MM.1S (cell line): ENCODE measurements around the gene SLC25A25.
"Not testable (repeated sequence)": the region's sequence is repeated elsewhere in the genome, so short reads cannot be mapped to it uniquely, and the experiment has no call there.

Experiments
- EZH2 ChIP-seq: fragments of 300-600 bp; sonication (generic); optimal IDR thresholded peaks from 2 replicates; pipeline ENCODE3; 2017; ENCODE audit warnings: low read depth, mild to moderate bottlenecking, antibody characterized with exemption, low read length, mixed read lengths
- EZH2phosphoT487 ChIP-seq: fragments of 300-600 bp; sonication (generic); IDR thresholded peaks from 2 replicates; pipeline ENCODE4 v1.6.1; 2018; ENCODE audit warnings: antibody characterized with exemption, low read length
- TF ChIP-seq, protein P1 (sequence below): fragments of 300-600 bp; sonication (generic); IDR thresholded peaks from 2 replicates; pipeline ENCODE4 v1.5.1; 2016; ENCODE audit warnings: antibody characterized with exemption, low read length, mixed read lengths

DNA sequence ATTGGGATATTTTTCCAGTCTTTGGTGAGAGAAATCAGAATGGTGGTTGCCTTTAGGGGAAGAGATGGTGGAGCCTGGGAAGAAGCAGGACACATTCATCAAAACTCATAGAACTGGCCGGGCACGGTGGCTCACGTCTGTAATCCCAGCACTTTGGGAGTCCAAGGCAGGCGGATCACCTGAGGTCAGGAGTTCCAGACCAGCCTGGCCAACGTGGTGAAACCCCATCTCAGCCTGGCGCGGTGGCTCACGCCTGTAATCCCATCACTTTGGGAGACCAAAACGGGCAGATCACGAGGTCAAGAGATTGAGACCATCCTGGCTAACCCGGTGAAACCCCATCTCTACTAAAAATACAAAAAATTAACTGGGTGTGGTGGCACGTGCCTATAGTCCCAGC lies 43.7 kb downstream of the SLC25A25 start:
- TF ChIP-seq, protein P1, sequence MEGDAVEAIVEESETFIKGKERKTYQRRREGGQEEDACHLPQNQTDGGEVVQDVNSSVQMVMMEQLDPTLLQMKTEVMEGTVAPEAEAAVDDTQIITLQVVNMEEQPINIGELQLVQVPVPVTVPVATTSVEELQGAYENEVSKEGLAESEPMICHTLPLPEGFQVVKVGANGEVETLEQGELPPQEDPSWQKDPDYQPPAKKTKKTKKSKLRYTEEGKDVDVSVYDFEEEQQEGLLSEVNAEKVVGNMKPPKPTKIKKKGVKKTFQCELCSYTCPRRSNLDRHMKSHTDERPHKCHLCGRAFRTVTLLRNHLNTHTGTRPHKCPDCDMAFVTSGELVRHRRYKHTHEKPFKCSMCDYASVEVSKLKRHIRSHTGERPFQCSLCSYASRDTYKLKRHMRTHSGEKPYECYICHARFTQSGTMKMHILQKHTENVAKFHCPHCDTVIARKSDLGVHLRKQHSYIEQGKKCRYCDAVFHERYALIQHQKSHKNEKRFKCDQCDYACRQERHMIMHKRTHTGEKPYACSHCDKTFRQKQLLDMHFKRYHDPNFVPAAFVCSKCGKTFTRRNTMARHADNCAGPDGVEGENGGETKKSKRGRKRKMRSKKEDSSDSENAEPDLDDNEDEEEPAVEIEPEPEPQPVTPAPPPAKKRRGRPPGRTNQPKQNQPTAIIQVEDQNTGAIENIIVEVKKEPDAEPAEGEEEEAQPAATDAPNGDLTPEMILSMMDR = not testable (repeated sequence)
- TF ChIP-seq EZH2phosphoT487, EZH2: not testable (repeated sequence)
